ENCODE results near the gene C10orf62. TPM values are rescaled to one million over a fixed set of nuclear protein-coding genes. Genes with fewer than 3 reads are reported as not detected.

C10orf62 gene
- total RNA-seq, 1 experiment from 2014 or later, result not detected

- ATAC-seq, result no peak
- H3K4me3 Mint-ChIP-seq, result no peak overlapping the region
- no peak overlapping the region for H3K27ac Mint-ChIP-seq
- 0 out of 2 replicates have a peak, but pooled peaks cover 7% of the 10 kb centered on the region for H3K4me1 Mint-ChIP-seq
- no peaks in the 10 kb centered on the region for H3K27me3 Mint-ChIP-seq (ENCODE audit: low read depth)
- no peak for DNase-seq (ENCODE audit: low spot score)
- H3K36me3 Mint-ChIP-seq, result no peaks in the 10 kb centered on the region
- POLR2A ChIA-PET, result interaction anchor here (0.7 kb wide), 1 partner anchor 87 kb away, joined by 4 read pairs; no protein-coding TSS in a partner anchor
- CTCF ChIA-PET, result interaction anchor here (1.1 to 3.4 kb wide), 5 partner anchors 9 to 34 kb away, joined by 3 to 15 read pairs (median 4); partner anchors contain the start of gene ANKRD2
- TF ChIP-seq GTF2I (CRISPR knock-in tag; conservative IDR thresholded peaks at IDR 0.05) (no peak), TCF7 (CRISPR knock-in tag; IDR thresholded peaks at IDR 0.05; ENCODE audit: low read depth) (no peak), PRRX2 (CRISPR knock-in tag; IDR thresholded peaks at IDR 0.05) (no peak), ZMAT4 (CRISPR knock-in tag; IDR thresholded peaks at IDR 0.05) (no peak), ZNF317 (CRISPR knock-in tag; IDR thresholded peaks at IDR 0.05; ENCODE audit: borderline replicate concordance, low read depth) (no peak), FOXP1 (CRISPR knock-in tag; IDR thresholded peaks at IDR 0.05; ENCODE audit: borderline replicate concordance) (no peak), CBFB (CRISPR knock-in tag; IDR thresholded peaks at IDR 0.05; ENCODE audit: low read depth) (no peak), ZNF423 (CRISPR knock-in tag; IDR thresholded peaks at IDR 0.05) (no peak), ZNF416 (CRISPR knock-in tag; IDR thresholded peaks at IDR 0.05) (no peak), USF2 (CRISPR knock-in tag; IDR thresholded peaks at IDR 0.05) (no peak)
- no peaks in the 10 kb centered on the region for H3K9me3 Mint-ChIP-seq
Measured at GRCh38 chr10:97587183-97587582, 2.3 kb upstream of the C10orf62 start.

- POLR2A ChIA-PET, result no interaction called here
- H3K9me3 Mint-ChIP-seq, result no peaks in the 10 kb centered on the region
- no peak overlapping the region for H3K4me3 Mint-ChIP-seq
- H3K27ac Mint-ChIP-seq, result no peak overlapping the region
- CTCF ChIA-PET, result interaction anchor here (3.4 kb wide), 1 partner anchor 18 kb away, joined by 15 read pairs; the partner anchor contains the start of gene ANKRD2
- H3K36me3 Mint-ChIP-seq, result no peaks in the 10 kb centered on the region
- ATAC-seq, result no peak
- TF ChIP-seq CREB1 (CRISPR knock-in tag; IDR thresholded peaks at IDR 0.05), result no peak
- no peak for TF ChIP-seq NR1H2 (CRISPR knock-in tag; IDR thresholded peaks at IDR 0.05)
- TF ChIP-seq KAT7 (CRISPR knock-in tag; IDR thresholded peaks at IDR 0.05; ENCODE audit: borderline replicate concordance), result no peak
- TF ChIP-seq ATF3 (CRISPR knock-in tag; conservative IDR thresholded peaks at IDR 0.05), result no peak
- no peak for TF ChIP-seq GRHL2 (CRISPR knock-in tag; IDR thresholded peaks at IDR 0.05; ENCODE audit: insufficient replicate concordance, severe bottlenecking)
- TF ChIP-seq NFATC4 (CRISPR knock-in tag; IDR thresholded peaks at IDR 0.05), result no peak
- TF ChIP-seq SP1 (CRISPR knock-in tag; conservative IDR thresholded peaks at IDR 0.05), result no peak
- no peak for TF ChIP-seq SMAD3 (CRISPR knock-in tag; IDR thresholded peaks at IDR 0.05; ENCODE audit: borderline replicate concordance)
- TF ChIP-seq EMX1 (CRISPR knock-in tag; IDR thresholded peaks at IDR 0.05), result no peak
- no peak for TF ChIP-seq ESRRA (CRISPR knock-in tag; IDR thresholded peaks at IDR 0.05; ENCODE audit: borderline replicate concordance)
- no peaks in the 10 kb centered on the region for H3K4me1 Mint-ChIP-seq
- no peak for DNase-seq (ENCODE audit: low spot score)
- no peaks in the 10 kb centered on the region for H3K27me3 Mint-ChIP-seq (ENCODE audit: low read depth)
Measured at GRCh38 chr10:97590082-97590747, 694 bp downstream of the C10orf62 start.

- no peaks in the 10 kb centered on the region for H3K4me1 Mint-ChIP-seq
- no peaks in the 10 kb centered on the region for H3K9me3 Mint-ChIP-seq
- no peak overlapping the region for H3K27ac Mint-ChIP-seq
- no peaks in the 10 kb centered on the region for H3K36me3 Mint-ChIP-seq
- H3K27me3 Mint-ChIP-seq (ENCODE audit: low read depth), result no peaks in the 10 kb centered on the region
- DNase-seq (ENCODE audit: low spot score) (no peak), ATAC-seq (no peak)
- H3K4me3 Mint-ChIP-seq, result no peak overlapping the region
- CTCF ChIA-PET, result interaction anchor here (1.0 to 1.5 kb wide), 2 partner anchors 21 to 56 kb away, joined by 3 to 5 read pairs; no protein-coding TSS in a partner anchor
- TF ChIP-seq NFE2L1 (CRISPR knock-in tag; IDR thresholded peaks at IDR 0.05), result no peak
- TF ChIP-seq TCF7 (CRISPR knock-in tag; IDR thresholded peaks at IDR 0.05; ENCODE audit: low read depth), result no peak
- TF ChIP-seq TP53 (CRISPR knock-in tag; IDR thresholded peaks at IDR 0.05), result no peak
- no peak for TF ChIP-seq OVOL2 (CRISPR knock-in tag; IDR thresholded peaks at IDR 0.05; ENCODE audit: borderline replicate concordance)
- TF ChIP-seq AFF4 (CRISPR knock-in tag; IDR thresholded peaks at IDR 0.05; ENCODE audit: borderline replicate concordance), result no peak
- no peak for TF ChIP-seq HMGA2 (CRISPR knock-in tag; IDR thresholded peaks at IDR 0.05)
- TF ChIP-seq JUN (CRISPR knock-in tag; IDR thresholded peaks at IDR 0.05), result no peak
- no peak for TF ChIP-seq NFYB (CRISPR knock-in tag; conservative IDR thresholded peaks at IDR 0.05; ENCODE audit: low read depth)
- POLR2A ChIA-PET, result no interaction called here
Measured at GRCh38 chr10:97590748-97591495, 1.4 kb downstream of the C10orf62 start.

All from WTC11 (cell line).